22Rv1 (cell line): ENCODE measurements around the gene LSAMP.

Experiments
- H3K27ac ChIP-seq: fragments of 450-650 bp; 2 replicates; pipeline ENCODE4 v1.5.1; 2017
- ZFX ChIP-seq: fragments of 450-650 bp; IDR thresholded peaks from 2 replicates; pipeline ENCODE4 v1.6.1; 2017; ENCODE audit warnings: antibody characterized with exemption, borderline replicate concordance
- TF ChIP-seq, protein P1 (sequence below): fragments of 450-650 bp; IDR thresholded peaks from 2 replicates; pipeline ENCODE4 v1.5.1; 2017; ENCODE audit warnings: mild to moderate bottlenecking

LSAMP gene

GRCh38 chr3:116470605-116471197 is 25.4 kb upstream of the LSAMP start:
- H3K27ac ChIP-seq = no peak overlapping the region
- TF ChIP-seq, protein P1, sequence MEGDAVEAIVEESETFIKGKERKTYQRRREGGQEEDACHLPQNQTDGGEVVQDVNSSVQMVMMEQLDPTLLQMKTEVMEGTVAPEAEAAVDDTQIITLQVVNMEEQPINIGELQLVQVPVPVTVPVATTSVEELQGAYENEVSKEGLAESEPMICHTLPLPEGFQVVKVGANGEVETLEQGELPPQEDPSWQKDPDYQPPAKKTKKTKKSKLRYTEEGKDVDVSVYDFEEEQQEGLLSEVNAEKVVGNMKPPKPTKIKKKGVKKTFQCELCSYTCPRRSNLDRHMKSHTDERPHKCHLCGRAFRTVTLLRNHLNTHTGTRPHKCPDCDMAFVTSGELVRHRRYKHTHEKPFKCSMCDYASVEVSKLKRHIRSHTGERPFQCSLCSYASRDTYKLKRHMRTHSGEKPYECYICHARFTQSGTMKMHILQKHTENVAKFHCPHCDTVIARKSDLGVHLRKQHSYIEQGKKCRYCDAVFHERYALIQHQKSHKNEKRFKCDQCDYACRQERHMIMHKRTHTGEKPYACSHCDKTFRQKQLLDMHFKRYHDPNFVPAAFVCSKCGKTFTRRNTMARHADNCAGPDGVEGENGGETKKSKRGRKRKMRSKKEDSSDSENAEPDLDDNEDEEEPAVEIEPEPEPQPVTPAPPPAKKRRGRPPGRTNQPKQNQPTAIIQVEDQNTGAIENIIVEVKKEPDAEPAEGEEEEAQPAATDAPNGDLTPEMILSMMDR = no peak
- no peak for TF ChIP-seq ZFX

DNA sequence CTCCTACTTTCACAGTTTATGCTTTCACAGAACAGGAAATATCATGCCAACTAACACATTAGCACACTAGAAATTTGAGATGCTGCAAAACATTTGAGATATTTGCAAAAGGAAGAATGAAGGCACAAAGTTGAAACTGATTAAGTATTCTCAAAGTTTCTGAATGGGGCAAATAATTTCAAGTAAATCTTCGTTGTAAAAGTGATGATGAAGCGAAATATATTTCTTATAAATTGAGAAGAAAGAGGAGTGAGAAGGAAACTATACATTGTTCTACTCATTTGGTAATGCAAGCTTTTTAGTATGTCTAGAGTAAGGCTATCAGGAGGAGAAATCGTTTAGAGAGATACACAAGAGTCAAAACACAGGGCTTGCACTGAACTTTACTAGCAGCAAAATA is 24.3 kb upstream of the LSAMP start:
- H3K27ac ChIP-seq = no peak overlapping the region
- TF ChIP-seq, protein P1 = no peak
- TF ChIP-seq ZFX = no peak

- TF ChIP-seq ZFX = no peak
- TF ChIP-seq, protein P1 = no peak
- H3K27ac ChIP-seq = no peak overlapping the region
These were observed 19.1 kb upstream of the LSAMP start for GRCh38 chr3:116464276-116464798.

- TF ChIP-seq, protein P1 = peak; percentile 29
- no peak for TF ChIP-seq ZFX
- no peak overlapping the region for H3K27ac ChIP-seq
These were observed 8.5 kb upstream of the LSAMP start for GRCh38 chr3:116453666-116454346.

GRCh38 chr3:116449546-116450350 is 4.5 kb upstream of the LSAMP start:
- no peak for TF ChIP-seq ZFX
- TF ChIP-seq, protein P1 = no peak
- no peak overlapping the region for H3K27ac ChIP-seq

DNA sequence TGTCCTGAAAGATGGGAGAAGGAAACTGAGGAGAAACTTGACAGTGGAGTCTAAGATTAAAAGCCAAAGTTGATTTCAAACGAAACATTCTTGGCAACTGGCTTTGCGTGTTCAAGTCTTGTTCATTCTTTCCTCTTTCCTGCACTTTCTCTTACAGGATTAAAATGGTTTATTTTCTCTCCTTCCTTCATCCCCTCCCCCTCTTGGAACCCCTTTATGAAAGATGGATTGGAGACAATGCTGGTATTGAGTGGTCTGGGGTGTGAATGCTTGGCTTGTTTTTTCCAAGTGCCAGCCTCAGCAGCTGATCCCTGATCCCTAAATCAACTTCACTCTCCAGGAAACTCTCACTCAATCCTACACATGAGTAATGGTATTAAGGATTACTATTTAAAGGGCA is 703 bp upstream of the LSAMP start:
- TF ChIP-seq, protein P1 = no peak
- TF ChIP-seq ZFX = no peak
- no peak overlapping the region for H3K27ac ChIP-seq
